GM18519 (cell line): ENCODE results near the gene FXYD6.

Experiments
- ATAC-seq: cut with Tn5 transposase; IDR thresholded peaks from one replicate; pipeline ENCODE4 v1.9.1; 2021; ENCODE audit warnings: mild to moderate bottlenecking, moderate library complexity; ENCODE audit not compliant: unreplicated experiment, low FRiP score

The FXYD6 gene

DNA sequence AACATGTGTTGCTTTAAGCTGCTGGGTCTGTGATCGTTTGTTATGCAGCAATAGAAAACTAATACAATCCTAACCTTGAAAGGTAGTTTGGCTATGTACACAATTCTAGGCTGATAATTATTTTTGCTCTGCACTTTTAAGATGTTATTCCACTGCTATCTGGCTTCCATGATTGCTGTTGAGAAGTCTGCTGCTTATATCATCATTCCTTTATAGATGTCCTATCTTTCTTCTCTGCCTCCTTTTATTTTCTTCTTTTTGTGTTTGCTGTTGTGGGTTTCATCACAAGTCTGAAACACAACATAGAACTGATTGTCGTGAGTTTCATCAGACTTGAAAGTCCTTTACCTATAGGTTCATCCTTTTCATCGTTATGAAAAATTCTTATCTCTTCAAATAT is 24.1 kb downstream of the FXYD6 start:
- no peak for ATAC-seq

DNA sequence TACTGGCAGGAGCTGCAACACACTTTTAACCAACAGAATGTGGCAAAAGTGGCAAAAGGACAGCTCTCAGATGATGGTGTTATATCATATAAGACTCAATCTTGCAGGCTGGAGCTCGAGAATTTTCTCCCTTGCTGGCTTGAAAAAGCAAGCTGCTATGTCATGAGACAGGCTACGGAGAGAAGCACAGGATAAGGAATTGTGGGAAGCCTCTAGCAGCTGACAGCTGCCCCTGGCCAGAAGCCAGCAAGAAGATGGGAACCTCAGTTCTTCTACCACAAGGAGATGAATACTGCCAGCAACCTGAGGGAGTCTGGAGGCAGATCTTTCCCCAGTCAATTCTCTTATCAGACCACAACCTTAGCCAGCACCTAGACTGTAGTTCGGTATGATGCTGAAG is 24.6 kb downstream of the FXYD6 start:
- no peak for ATAC-seq

DNA sequence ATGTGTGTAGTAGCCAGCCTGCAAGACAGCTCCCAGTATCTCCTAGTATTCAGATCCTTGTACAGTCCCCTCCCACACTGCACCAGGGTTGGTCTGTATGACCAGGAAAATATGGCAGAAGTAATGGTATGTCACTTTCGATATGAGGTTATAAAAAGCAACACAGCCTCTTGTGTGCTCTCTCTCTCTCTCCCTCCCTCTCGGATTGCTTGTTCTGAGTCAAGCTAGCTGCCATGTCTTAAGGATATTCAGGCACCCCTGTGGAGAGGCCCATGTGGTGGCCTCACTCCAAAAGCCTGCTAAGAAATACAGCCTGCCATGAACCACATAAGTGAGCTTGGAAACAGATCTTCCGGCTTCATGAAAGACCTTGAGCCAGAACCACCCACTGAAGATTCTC is 25.4 kb downstream of the FXYD6 start:
- ATAC-seq: no peak

DNA sequence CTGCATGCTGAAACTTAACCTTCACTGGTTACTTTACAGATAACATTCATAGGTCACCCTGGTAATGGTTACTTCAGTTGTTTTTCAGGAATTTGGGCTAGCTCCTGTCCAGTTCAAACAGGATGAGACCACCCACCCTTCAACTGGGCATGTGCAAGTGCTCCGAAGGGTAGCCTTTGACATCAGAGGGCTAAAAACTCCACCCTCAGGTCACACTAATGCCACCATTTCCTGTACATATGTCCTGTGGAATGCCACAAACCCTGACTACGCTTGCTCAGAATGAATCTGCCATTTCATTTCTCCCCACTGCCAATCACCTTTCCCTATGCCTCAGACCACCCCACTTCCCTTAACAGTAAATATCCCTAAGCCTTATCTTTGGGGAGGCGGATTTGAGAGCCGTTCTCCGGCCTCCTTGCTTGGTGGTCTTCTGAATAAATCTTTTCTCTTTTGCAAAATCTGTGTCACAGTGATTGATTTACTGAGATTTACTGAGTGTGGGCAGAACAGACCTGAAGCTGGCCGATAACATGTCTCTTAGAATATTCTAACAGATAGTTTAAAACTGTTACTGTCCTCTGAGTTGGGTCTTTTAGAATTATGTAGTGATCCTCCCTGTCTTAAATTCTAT is 26.6 kb downstream of the FXYD6 start:
- ATAC-seq: no peak

DNA sequence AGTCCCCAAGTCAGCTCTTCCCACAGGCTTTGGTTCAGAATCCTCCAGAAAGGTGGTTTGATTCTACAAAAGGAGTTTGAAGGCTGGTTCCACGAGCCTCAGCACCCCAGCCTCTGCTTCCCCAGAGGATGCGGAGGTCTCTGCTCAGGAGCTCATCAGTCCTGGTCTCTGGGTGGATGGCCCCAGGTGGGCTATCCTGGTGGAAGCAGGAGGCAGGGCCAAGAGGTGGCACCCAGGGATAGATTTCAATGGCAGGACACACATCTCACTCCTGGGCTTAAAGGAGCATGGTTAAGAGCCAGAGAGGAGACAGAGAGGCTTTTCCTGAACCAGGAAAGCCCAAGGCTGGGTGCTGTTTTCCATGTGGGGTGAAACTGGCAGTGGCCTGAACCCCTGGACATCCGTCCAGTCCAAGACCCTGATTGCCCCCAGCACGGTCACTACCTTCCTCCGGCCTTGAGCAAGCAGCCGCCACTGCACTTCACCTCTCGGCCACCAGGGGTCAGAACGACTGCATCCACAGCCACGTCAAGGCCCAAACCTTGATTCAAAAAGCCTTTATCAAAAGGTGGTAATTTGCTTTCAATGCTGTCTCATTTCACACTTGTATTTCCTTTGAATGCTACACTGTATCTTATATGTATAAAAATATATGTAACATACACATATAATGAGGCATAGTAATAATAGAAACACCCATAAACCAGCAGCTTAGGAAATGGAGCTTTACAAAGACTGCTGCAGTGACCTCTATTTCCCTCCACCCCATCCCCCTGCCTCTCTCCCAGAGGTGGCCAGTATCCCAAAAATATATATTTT is 32.6 kb downstream of the FXYD6 start:
- ATAC-seq: no peak

DNA sequence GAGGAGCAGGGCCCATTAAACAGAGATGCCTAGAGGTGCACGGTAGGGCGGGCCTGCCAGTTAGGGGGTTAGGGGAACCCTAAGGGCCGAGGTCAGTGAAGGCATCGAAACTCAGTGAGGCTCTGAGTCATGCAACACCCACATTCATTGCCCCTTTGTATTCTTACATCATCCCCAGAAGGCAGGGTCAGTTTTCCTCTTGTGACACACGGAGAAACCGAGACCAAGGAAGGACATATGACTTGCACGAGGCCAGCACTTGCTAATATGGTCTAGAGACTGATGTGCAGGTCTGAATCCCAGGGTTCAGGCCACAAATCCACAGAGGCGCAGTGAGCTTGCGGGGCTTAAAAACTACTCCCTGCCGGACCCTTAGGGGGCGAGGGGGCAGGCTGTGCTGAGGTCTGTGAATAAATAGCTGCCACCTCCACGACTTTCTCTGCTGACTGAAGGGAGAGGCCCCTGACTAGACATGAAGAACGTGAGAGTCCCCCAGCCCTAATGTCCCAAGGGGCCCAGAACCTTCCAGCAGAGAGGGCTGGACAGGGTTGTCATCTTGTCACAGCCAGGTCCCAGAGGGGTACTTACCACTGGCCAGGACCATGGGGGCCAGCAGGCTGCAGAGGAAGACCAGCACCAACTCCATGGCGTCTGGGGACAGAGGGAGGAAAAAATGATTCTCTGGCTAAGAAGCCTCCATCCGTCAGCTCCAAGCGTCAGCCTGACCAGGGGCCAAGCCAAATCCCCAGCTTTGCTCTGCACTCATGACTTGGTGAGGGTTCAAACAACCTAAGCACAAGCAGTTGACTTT is 34.1 kb downstream of the FXYD6 start:
- no peak for ATAC-seq

DNA sequence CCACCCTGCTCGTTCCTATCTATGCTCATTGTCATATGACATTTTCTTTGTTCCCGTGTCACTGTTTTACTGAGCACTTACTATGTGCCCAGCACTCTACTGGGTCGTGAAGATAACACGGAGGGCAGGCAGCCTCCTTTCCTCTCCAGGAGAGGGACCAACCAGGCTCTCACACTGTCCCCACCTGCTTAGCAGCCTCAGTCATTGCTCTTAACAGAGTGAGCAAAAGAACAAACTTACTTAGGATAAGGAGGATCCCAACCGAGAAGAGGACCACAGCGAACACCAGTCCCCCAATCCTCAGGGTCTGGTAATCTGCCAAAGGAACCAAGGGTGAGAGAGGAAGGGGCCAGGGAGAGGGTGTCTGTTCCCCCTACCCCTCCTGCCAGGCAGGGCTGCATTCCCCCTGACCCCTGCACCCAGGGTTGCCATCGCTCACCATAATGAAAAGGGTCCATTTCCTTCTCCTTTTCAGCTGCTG is 34.9 kb downstream of the FXYD6 start:
- no peak for ATAC-seq

DNA sequence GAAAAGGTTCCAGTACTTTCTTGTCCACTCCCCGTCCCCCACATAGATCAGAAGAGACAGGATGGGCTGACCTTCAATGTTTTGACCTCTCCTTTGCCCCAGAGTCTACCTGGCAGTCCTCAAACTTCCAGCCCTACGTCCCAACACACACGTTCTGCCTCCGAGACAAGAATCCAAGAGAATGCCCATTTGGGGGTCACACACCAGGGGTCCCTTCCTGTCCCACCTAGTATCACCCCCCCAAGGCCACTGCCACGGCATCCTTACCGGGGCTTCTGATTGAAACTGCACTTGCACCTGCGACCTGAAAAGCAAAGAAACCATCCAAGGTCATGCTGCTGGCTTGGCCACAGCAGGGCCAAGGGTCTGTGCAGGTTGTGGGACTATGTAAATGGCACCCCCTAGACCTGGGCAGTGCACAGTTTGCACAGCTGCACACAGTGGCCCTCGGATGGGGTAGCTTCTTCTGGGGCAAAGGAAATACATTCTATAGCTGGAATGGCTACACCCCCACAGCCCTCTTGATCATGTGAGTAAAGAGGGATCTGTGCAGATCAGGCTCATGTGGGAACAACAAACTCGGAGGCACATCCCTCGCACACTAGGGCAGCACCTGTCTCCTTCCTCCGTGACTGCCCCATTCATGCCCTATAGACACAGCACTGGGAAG is 35.4 kb downstream of the FXYD6 start:
- ATAC-seq: no peak

DNA sequence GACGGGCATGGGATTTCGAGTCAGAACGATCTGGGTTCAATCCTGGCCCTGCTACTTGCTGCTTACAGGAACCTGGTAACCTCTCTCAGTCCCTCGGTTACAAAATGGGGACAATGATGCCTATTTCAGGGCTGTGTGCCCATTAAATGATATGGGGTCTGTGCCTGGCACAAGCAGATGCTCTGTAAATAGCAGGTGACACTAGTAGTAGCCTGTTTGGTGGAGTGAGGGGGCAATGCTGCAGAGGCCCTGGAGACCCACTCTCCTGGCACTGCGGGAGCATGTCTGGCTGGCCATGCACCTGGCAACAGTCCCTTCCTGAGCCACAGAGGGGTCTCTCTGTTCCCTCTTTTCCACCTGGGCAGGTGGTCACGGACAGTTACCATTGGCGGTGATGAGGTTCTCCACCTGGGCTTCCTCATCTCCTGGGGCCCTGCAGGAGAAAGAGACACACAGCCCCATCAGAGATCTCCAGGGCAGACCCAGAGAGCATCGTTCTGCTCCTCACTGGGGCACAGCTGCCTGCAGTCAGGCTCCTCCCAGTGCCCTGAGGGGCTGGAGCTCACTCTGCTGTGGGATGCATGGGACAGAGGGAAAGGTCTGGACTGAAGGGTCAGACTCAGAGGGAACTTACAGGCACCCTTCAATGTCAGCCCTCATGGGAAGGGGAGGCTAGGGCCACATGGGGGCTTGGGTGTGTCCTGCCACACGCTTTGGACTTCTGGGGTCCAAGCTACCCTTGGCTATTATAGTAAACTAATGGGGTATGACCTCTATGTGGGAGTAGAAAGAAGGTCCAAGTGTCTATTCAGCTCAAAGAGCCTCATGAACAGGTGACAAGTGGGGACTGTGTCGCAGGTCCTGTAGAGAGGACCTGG is 36.3 kb downstream of the FXYD6 start:
- no peak for ATAC-seq

DNA sequence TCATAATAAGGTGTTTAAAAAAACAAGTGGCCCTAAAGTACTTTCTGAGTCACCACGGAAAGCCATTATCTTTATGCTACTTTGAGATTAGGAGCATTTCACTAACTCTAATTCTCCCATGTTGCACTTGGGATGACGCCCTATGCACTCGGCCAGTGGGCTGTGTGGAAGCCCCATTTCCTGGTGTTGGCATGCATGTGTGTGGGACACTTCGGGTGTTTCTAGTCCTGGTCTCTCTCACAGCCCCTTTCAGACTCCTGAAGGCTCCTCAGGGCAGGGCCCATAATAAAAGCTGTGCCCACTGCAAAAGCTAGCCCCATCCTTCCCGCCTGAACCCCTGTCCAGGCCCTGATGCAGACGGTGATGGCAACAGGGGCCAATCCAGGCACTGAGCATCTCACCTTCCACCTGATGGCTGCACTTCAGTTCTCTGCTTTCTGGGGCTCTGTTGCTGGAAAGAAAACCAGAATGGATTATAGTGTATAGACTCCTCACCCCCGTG is 37.0 kb downstream of the FXYD6 start:
- no peak for ATAC-seq

DNA sequence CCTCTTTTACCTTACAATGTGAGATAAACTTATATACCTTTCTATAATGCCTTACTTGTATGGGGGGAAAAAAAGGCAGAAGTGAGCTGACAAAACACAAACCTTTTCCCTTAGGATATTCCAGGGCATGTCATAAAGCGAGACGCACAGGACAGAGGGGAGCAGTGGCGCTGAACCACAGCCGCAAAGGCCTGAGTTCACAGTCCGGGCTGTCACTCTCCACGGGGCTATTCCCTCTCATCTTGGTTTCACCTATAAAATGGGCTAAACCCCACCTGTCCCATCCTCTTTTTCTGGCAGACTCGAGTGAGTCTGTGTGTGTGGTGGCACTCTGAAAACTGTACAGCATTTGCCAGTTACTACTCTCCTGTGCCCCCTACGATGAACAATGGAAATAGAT is 37.6 kb downstream of the FXYD6 start:
- ATAC-seq: no peak

DNA sequence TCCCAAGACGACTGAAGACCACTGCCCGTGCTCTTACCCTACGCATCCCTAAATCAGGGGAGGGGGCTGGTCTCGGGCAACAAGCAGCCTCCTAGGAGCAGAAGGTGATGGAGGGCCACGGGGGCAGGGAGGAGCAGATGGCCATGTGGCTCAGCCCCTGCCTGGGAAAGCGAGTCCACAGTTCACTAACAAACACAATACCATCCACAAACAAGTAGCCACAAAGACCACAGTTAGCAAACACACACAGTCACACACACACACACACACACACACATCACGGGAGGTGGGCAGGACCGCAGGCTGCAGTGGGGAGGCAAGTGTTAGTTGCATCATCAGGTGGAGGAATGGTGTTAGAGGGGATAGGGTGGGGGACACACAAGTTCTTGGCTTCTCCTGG is 38.7 kb downstream of the FXYD6 start:
- ATAC-seq: no peak

DNA sequence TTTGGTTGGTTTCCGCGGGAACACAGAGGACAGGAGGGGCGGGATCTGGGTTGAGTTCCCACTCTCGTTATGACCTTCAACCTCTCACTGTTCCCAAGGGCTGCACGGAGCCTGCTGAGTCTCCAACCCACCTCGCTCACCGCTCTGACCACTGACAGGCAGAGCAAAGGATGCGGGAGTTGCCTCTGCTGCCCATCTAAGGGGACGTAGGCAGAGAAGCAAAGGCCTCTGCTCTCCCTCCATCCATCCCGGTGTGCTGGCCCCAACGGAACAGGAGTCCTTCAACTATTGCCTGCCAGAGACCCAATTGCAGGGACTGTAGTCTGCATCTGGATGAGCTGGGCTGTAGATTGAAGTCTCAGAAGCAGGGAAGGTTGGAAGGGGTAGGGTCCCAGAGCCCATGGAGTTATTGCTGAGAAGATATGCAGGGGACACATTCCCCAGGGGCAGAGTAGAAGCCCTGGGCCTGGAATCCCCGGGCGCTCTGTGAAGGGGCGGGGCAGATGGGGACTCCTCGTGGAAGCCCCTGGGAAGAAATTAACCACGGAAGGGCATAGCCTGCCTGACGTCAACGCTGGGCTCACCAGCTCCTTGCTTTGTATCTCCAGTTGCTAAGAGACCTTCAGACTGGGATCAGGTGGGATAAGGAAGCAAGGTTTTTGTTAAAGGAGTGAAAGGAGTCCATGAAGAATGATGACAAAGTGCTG is 39.2 kb downstream of the FXYD6 start:
- ATAC-seq: no peak

DNA sequence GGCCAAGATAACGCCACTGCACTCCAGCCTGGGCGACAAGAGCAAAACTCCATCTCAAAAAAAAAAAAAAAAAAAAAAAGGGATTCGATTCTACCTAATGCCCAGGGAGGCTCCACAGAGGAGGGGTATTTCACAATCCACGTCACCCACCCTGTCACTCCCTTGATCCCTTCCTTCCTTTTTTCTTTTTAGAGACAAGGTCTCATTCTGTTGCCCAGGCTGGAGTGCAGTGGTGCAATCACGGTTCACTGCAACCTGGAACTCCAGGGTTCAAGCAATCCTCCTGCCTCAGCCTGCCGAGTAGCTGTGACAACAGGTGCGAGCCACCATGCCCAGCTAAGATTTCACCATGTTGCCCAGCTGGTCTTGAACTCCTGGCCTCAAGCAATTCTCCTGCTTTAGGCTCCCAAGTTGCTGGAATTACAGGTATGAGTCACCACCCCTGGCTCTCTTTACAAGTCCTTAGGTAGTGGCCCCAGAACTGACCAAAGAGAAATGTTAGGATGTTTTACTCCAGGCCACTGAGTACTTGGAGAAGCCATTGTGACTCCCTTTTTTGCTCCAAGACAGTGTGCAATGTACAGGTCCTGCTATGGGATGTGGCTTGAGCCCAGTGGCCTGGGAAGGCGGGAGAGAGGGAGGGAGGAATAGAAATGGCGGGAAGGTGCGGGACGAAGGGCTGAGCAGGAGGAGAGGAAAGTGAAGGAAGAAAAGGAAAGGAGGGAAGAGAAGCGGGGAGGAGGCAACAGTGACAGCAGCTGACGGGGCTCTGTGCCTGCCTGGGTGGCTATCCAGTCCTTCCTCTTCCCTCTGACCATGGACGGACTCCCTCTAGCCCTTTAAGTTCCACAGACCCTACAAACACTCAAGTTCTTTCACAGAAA is 40.1 kb downstream of the FXYD6 start:
- ATAC-seq: no peak

DNA sequence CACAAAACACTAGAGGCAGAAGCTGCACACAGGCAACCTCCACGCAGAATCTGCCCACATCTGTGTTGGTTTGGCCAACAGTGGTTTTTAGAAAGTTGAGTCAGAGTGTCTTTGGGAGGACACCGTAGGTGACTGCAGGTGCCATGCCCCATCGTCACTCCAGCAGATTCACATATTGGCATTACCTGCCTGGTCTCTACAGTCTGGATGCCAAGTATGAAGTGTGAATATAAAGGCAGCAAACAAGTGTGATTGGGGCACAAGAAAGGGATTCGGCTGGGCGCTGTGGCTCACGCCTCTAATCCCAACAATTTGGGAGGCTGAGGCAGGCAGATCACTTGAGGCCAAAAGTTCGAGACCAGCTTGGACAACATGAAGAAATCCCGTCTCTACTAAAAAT is 40.9 kb downstream of the FXYD6 start:
- ATAC-seq: no peak

DNA sequence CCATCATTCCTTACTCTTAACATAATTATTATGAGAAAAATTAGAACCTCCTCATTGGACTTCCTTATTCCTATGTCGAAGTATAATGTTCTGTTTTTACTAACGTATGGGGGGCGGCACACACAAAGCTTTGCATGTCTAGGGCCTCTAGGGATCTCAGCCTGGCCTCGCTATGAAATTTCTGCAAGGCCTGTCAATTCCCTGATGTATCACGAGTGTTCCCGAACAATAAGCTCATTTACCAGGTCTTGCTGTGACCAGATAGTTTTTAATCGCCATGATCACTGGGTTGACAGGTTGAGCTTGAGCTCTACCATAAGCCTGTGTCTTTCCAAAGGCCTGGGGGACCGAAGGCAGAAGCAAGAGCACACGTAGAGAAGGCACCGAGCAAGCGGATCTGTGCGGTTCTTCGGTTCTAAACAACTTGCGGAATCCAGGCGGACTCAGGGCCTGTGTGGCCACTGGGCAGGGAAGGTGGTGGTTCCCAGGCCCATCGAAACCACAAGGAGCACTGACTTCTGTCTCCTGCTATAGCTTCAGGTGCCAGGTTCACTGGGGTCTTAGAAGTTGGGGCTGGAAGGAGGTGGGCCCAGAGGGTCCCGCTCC is 41.5 kb downstream of the FXYD6 start:
- ATAC-seq: no peak

DNA sequence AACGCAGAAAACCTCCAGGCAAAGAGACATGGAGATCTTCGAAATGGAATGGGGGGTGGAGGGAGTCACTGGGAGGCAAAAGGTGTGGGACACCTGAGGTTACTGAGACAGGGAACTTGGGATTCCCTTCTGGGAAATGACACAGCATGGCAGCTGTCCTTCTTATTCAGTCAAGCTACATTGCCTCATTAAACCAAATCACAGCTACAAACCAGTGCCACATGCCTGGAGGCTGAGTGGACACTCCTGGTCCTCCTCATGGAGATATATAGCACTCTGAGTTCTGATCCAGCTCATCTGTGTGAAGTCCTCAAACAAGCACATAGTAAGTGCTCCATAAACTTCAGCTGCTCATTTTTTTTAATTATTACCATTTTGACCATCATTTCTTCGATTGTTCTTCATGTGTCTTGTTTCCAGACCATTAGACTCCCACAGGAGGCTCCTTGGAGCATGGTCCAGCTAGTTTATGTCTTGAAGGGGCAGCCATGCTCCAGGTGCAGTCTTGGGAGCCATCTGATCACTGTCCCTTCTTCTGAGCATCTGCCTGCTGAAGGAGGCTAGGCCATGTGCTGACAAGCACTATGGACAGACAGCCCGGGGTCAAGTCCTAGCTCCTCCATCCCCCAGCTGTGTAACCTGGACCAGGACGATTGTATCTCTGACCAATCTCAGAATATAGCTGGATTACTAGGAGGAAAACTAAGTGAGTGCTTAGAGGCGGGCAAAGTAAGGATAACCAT is 42.2 kb downstream of the FXYD6 start:
- ATAC-seq: no peak
